Hair follicular keratinocyte (primary cell): Measurements from ENCODE around the gene CHID1. TPM values are rescaled to one million over a fixed set of nuclear protein-coding genes. Genes with fewer than 3 reads are reported as not detected.

Experiments used
- total RNA-seq: library from RNA; depleted of rRNA; stranded (reverse); fragments of >200 nt; gene quantifications from 2 replicates; pipeline ENCODE4 v1.2.3, GENCODE V29; 2015

CHID1 gene
- 70.0 and 75.8 TPM in 2 replicates for total RNA-seq

GRCh38 chr11:910589-911030 lies at the start of gene CHID1:
CHID1 (minus strand) TSS chr11:910810; CDS start chr11:904816, 5,994 bp downstream.

DNA sequence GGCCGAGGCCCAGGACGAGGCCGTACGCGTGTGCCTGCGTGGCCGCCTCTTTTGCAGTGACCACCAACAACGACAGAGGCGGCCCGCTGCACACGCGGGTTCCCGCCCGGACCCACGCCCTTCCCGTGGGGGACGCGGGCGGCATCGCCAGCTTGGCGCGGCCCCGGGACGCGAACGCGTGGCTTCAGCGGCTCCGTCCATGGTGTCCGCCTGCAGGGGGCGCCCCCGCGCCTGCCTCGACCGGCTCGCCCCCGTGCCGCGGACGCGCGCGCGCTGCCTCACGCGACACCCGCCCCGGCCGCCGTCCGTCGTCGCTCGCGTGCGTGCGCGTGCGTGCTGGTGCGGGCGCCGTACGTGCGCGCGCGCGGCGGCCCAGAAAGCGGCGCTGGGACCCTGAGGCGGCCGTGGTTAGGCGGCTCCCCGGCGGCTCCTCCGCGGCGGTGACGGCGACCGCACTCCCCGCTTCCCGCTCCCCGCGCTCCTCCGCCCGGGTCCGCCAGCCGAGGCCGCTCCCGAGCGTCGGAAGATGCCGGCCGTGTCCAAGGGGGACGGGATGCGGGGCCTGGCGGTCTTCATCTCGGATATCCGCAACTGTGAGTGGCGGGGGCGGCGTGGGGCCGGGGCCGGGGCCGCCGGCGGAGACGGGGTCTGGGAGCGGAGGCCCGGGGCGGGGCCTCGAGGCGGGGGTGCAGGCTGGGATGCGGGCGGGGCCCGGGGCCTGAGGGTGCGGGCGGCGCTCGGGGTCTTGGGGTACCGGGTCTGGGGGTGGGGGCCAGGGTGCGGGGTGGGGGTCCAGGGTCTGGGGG lies 15.1 kb upstream of the CHID1 start, which contains the start of gene AP2A2:
TSS of gene AP2A2 (plus strand) at position 375 of the 806 bp plus-strand sequence. CDS start at position 527, 152 bp downstream.

DNA sequence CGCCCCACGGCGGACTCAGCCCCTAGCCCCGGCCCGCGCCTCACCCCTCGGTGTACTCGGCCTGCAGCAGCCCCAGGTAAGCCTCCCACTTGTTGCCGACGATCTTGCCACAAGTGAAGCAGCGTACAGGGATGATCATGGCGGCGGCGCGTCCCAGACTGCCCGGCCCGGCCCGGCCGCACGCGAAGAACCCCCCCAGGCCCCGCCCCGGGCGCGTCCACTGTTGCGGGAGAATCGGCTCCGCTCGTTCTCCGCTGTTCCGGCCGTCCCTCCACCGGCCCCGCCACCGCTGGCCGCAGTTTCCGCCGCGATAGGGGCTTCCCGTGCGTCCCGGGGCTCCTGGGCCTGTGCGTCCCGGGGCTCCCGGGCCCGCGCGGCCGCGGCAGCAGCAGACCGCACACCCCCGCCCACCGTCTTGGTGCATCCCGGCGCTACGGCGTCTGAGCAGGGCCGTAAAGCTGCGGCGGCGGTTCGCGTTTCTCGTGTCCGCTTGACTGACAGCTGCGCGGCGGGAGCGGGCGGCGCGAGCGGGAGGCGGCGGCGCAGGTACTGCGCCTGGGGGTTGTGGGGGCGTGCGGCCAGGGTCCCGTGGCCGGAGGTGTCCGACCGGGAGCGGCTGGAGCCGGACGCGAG lies 68.1 kb downstream of the CHID1 start, which contains the start of the genes POLR2L and TSPAN4:
TSS of gene POLR2L (minus strand) at position 160 of the 633 bp plus-strand sequence. CDS start at position 139, 21 bp downstream.
TSS of gene TSPAN4 (plus strand) at position 483 of the 633 bp plus-strand sequence. CDS start 7,453 bp downstream, outside the sequence.

DNA sequence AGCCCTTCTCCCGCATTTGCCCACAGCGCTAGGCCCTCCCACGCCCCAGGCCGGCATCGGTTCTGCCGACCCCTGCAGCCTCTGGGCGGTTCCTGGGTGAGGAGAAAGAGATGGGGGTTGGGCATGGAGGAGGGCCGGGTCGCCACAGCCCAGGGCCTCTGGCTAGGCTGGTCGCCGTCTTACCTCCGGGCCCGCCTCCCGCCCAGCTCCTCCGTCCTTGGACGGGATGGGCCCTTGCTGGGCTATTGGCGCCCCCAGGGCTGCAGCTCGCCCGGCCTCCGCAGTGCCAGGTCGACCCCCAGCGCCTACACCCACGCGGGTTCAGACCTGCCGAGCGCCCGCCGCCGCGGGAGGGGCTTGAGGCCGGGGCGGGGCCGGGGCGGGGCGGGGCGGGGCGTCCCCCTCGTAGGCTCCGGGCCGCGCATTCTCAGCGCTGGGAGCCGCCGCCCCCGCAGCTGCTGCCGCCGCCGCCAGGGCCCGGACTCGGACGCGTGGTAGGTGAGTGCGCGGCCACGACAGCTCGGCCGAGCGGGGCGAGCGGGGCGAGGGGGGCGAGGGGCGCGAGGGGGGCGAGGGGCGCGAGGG lies 78.0 kb downstream of the CHID1 start, which contains the start of gene CD151:
TSS of gene CD151 (plus strand) at position 424 of the 585 bp plus-strand sequence. CDS start 3,118 bp downstream, outside the sequence.

GRCh38 chr11:827897-828192 lies 82.8 kb downstream of the CHID1 start, which contains the start of gene CRACR2B:
CRACR2B (plus strand) TSS chr11:827919; CDS start chr11:828608, 689 bp downstream.

GRCh38 chr11:818396-819128 lies 92.0 kb downstream of the CHID1 start, which contains the start of gene PNPLA2:
PNPLA2 (plus strand) TSS chr11:818914; CDS start chr11:819719, 805 bp downstream.

Other genes with a start within 250 kb of the CHID1 start
- gene DEAF1, start 215.6 kb downstream of the CHID1 start, total RNA-seq: 16.0 and 25.5 TPM in 2 replicates
- gene TMEM80, start 215.0 kb downstream of the CHID1 start, total RNA-seq: 23.7 and 40.1 TPM in 2 replicates
- gene EPS8L2, start 204.6 kb downstream of the CHID1 start, total RNA-seq: 92.0 and 124 TPM in 2 replicates
- 212 and 214 TPM in 2 replicates for gene TALDO1, start 163.3 kb downstream of the CHID1 start, total RNA-seq
- 23.1 and 25.0 TPM in 2 replicates for gene GATD1, start 133.3 kb downstream of the CHID1 start, total RNA-seq
- not detected in 2 replicates for gene CEND1, start 120.7 kb downstream of the CHID1 start, total RNA-seq
- gene SLC25A22, start 112.5 kb downstream of the CHID1 start, total RNA-seq: 19.0 and 21.6 TPM in 2 replicates
- gene PIDD1, start 105.6 kb downstream of the CHID1 start, total RNA-seq: 10.0 and 16.2 TPM in 2 replicates
- gene RPLP2, start 100.8 kb downstream of the CHID1 start, total RNA-seq: 674 and 1,062 TPM in 2 replicates
- 7.1 and 11.9 TPM in 2 replicates for gene PNPLA2, start 91.9 kb downstream of the CHID1 start, total RNA-seq
- 0.68 and 1.0 TPM in 2 replicates for gene CRACR2B, start 82.9 kb downstream of the CHID1 start, total RNA-seq
- gene CD151, start 77.9 kb downstream of the CHID1 start, total RNA-seq: 490 and 530 TPM in 2 replicates
- gene POLR2L, start 68.3 kb downstream of the CHID1 start, total RNA-seq: 124 and 148 TPM in 2 replicates
- 173 and 207 TPM in 2 replicates for gene TSPAN4, start 68.0 kb downstream of the CHID1 start, total RNA-seq
- 35.6 and 56.2 TPM in 2 replicates for gene AP2A2, start 15.1 kb upstream of the CHID1 start, total RNA-seq
- gene MUC6, start 125.9 kb upstream of the CHID1 start, total RNA-seq: not detected in 2 replicates
- not detected in 2 replicates for gene MUC2, start 164.1 kb upstream of the CHID1 start, total RNA-seq
- gene MUC5AC, start 247.1 kb upstream of the CHID1 start, total RNA-seq: not detected in 2 replicates